ENCODE results near the gene ARHGAP4. TPM values are rescaled to one million over a fixed set of nuclear protein-coding genes. Genes with fewer than 3 reads are reported as not detected.

ARHGAP4 gene
- total RNA-seq, 4 donors from 2014 or later = 23.0 to 90.9 (median 32.7) TPM

DNA sequence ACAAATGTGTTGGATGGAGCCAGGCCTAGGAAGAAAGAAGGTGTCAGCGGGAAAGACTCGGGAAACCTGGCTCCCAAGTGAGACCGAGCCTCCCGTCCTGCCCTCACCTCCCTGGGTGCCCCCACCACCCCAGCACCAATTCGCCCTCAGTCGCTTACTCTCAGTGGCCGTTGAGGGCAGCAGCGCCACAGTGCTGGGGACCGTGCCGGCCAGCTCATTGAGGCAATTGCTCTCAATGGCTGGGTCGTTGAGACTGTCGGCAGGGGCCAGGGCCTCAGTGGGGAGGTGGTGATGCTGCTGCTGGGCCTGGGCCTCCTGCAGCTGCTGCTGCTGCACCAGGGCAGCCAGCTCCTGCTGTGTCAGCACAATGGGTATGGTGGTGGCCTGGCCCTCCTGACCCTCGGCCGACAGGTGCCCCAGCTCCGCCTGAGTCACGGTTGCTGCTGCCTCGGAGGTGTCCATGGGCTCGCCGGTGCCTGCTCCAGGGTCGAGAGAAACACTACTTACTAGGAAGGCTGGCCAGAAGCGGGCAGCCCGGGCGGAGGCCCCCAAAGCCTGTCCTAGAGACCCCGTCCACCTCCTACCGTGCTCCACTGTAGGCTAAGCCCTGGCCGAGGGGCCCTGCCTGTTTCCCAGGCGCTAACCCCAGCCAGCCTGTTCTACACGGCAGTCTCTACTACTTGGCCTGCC is 25.8 kb upstream of the ARHGAP4 start:
- peaks cover 0 to 45% (median 8%) of the 10 kb centered on the region in 4 donors for H3K4me1 ChIP-seq
- H3K9me3 ChIP-seq = no peaks in the 10 kb centered on the region
- WGBS, 2 donors = 91 to 100% methylated on average over 3 to 26 of the region's 28 CpGs
- H3K36me3 ChIP-seq = peaks cover 0 to 66% (median 5%) of the 10 kb centered on the region in 3 donors
- H3K4me3 ChIP-seq = no peak overlapping the region
- no peaks in the 10 kb centered on the region for H3K27me3 ChIP-seq
- no peak for TF ChIP-seq POLR2A (IDR thresholded peaks at IDR 0.05)
- TF ChIP-seq EP300 (IDR thresholded peaks at IDR 0.05) = no peak
- TF ChIP-seq, protein P1, sequence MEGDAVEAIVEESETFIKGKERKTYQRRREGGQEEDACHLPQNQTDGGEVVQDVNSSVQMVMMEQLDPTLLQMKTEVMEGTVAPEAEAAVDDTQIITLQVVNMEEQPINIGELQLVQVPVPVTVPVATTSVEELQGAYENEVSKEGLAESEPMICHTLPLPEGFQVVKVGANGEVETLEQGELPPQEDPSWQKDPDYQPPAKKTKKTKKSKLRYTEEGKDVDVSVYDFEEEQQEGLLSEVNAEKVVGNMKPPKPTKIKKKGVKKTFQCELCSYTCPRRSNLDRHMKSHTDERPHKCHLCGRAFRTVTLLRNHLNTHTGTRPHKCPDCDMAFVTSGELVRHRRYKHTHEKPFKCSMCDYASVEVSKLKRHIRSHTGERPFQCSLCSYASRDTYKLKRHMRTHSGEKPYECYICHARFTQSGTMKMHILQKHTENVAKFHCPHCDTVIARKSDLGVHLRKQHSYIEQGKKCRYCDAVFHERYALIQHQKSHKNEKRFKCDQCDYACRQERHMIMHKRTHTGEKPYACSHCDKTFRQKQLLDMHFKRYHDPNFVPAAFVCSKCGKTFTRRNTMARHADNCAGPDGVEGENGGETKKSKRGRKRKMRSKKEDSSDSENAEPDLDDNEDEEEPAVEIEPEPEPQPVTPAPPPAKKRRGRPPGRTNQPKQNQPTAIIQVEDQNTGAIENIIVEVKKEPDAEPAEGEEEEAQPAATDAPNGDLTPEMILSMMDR (IDR thresholded peaks at IDR 0.05) = no peak
- DNase-seq (ENCODE audit: low spot score in 2 of 2) = no peak
- H3K27ac ChIP-seq = no peak overlapping the region

- WGBS, 2 donors = 89 to 100% methylated on average over 1 to 19 of the region's 19 CpGs
- H3K27me3 ChIP-seq = no peaks in the 10 kb centered on the region
- no peak for DNase-seq (ENCODE audit: low spot score in 2 of 2)
- TF ChIP-seq EP300 (IDR thresholded peaks at IDR 0.05) = no peak
- TF ChIP-seq, protein P1 (IDR thresholded peaks at IDR 0.05) = no peak
- no peak for TF ChIP-seq POLR2A (IDR thresholded peaks at IDR 0.05)
- H3K4me3 ChIP-seq = no peak overlapping the region
- peaks cover 0 to 49% (median 5%) of the 10 kb centered on the region in 3 donors for H3K36me3 ChIP-seq
- peak overlapping the region in 3 of 4 donors; percentile 56 to 81 (median 80) for H3K27ac ChIP-seq
- H3K9me3 ChIP-seq = no peaks in the 10 kb centered on the region
- peaks cover 0 to 46% (median 8%) of the 10 kb centered on the region in 4 donors for H3K4me1 ChIP-seq
These were observed 24.1 kb upstream of the ARHGAP4 start for GRCh38 chrX:153950127-153950526.

DNA sequence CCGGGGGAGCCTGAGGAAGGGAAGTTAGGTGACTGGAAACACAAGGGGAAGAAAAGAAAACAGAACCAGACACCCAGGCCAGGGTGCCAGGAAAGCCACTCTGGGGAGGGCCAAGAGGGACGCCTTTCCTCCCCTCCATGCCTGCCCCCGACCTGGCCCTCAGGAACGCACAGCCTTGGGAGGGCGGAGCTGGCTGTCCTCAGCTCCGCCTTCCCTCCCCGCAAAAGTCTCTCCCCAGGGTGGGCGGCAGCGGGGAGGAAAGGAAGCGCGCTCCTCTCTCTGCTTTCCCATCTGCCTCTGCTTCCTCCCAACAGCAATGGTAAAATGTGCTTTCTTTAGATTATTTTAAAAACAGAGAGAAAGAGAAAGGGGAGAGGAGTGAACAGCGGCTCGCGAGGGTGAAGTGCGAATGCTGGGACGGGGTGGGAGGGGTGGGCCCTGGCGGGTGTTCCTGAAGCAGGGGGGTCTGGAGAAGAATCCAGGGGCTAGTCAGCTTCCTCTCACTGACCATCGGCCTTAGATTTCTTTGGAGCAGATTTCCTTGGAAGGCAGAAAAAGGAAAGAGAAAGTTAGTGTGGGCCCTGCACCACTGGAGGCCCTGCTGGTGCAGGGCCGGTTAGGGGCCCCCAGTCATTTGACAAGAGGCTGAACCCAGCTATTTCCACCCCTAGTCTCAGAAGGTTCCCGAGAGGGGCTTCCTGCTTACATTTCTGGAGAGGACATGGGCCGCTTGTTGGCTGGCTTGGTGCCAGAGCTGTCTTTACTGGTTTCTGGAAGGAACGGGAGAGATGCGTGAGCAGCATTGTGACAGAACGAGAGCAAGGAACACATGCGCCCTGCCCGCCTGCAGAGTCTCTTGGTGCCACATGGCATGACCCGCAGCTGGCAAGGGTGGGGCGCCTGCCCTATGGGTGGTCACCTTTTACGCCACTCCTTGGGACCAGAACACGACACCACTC is 23.1 kb upstream of the ARHGAP4 start:
- TF ChIP-seq, protein P1 (IDR thresholded peaks at IDR 0.05) = no peak
- TF ChIP-seq POLR2A (IDR thresholded peaks at IDR 0.05) (no peak), EP300 (IDR thresholded peaks at IDR 0.05) (no peak)
- Histone ChIP-seq H3K4me1 (peaks cover 0 to 46% (median 8%) of the 10 kb centered on the region in 4 donors), H3K27ac (peak overlapping the region; percentile 45 to 81 (median 68)), H3K27me3 (no peaks in the 10 kb centered on the region), H3K36me3 (peaks cover 0 to 39% (median 5%) of the 10 kb centered on the region in 3 donors), H3K9me3 (no peaks in the 10 kb centered on the region), H3K4me3 (no peak overlapping the region)
- 19 to 64% methylated on average over 23 to 30 of the region's 30 CpGs for WGBS, 2 donors
- no peak for DNase-seq (ENCODE audit: low spot score in 2 of 2)

DNA sequence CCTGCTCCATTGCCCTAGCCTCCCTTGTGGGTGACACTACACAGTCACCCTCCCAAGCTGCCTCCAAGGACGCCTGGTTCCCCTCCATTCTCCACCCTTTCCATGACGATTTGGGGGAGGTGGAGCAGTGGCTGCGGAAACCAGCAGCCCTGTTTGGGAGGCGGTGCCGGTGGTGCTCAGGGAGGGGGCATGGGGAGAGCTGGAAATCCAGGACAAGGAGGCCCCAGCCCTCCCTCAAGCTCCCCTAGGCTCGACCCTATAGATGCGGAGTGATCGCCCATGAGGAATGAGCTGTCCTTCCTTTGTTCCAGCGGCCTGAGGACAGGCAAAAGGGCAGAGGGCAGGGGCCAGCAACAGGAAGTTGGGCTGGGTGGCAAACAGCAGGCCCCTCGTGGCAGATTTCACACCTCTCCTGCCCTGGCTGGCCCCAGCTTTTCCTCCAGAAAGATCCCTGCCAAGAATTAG is 22.0 kb upstream of the ARHGAP4 start:
- TF ChIP-seq POLR2A (IDR thresholded peaks at IDR 0.05) (no peak), EP300 (IDR thresholded peaks at IDR 0.05) (no peak)
- TF ChIP-seq, protein P1 (IDR thresholded peaks at IDR 0.05) = no peak
- DNase-seq (ENCODE audit: low spot score in 2 of 2) = no peak
- no peaks in the 10 kb centered on the region for H3K9me3 ChIP-seq
- no peaks in the 10 kb centered on the region for H3K27me3 ChIP-seq
- peaks cover 0 to 33% (median 5%) of the 10 kb centered on the region in 3 donors for H3K36me3 ChIP-seq
- no peak overlapping the region for H3K4me3 ChIP-seq
- peaks cover 0 to 48% (median 8%) of the 10 kb centered on the region in 4 donors for H3K4me1 ChIP-seq
- WGBS, 2 donors = 11 to 55% methylated on average over 1 to 10 of the region's 10 CpGs
- H3K27ac ChIP-seq = peak overlapping the region; percentile 45 to 81 (median 68)

Measured in tibial nerve (tissue), 4 donors.